ENCODE measurements around the gene CFAP20DC.
"Not testable (repeated sequence)": the region's sequence is repeated elsewhere in the genome, so short reads cannot be mapped to it uniquely, and the experiment has no call there.

The CFAP20DC gene

DNA sequence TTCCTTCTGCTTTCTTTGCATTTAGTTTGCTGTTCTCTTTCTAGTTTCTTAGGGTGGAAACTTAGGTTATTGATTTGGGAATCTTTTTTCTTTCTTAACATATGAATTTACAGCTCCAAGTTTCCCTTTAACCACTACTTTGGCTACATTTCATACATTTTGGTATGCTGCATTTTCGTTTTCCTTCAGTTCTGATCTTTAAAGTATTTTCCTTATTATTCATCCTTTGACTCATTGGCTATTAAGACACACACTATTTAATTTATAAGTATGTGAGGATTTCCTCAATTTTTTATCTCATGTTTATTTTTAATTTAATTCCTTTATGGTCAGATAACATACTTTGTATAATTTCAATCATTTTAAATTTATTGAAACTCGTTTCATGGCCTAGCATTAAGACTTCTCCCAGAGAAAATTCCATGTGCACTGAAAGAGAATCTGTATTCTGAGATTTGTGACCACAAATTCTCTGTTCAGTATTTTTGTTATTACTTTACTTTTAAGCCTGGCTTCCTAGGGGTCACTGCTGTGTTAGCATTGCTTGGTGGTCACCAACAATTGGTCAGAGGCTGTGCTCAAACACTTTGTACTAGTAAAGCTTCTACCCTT, 87.7 kb downstream of the CFAP20DC start:
- no peak for DNase-seq

DNA sequence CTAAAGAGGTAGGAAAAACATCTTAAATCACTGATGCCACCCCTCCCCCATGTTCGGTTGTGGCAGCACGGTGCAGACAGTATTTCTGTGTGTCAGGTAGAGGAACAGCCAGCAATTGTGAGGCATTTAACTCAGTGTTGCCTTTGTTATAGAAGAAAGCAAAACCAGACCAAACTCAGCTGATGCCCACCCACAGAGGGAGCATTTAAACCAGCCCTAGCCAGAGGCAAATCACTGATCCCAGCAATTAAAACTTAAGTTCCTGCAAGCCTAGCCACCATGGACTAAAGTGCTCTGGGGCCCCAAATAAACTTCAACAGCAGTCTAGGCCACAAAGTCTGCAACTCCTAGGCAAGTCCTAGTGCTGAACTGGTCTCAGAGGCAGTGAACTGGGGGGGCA, 94.5 kb downstream of the CFAP20DC start:
- DNase-seq, result no peak

DNA sequence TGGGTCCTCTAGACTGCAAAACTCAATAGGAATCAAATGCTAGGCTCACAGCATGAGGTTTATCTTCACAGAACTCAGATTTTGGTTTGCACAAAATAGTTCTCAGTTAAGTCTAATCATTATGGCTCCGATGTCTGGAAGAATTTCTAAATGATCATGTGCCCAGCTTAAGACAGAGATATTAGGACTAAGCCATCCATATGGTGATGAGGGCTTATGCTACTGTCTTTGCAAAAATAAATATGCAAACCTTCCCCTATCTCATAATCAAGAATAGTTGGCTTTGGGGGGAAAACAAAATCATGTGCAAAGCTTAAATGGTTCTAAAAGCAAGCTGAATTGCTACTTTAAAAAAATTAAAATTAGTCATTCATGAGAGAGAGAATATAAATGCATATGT, 96.5 kb downstream of the CFAP20DC start:
- DNase-seq, result no peak

DNA sequence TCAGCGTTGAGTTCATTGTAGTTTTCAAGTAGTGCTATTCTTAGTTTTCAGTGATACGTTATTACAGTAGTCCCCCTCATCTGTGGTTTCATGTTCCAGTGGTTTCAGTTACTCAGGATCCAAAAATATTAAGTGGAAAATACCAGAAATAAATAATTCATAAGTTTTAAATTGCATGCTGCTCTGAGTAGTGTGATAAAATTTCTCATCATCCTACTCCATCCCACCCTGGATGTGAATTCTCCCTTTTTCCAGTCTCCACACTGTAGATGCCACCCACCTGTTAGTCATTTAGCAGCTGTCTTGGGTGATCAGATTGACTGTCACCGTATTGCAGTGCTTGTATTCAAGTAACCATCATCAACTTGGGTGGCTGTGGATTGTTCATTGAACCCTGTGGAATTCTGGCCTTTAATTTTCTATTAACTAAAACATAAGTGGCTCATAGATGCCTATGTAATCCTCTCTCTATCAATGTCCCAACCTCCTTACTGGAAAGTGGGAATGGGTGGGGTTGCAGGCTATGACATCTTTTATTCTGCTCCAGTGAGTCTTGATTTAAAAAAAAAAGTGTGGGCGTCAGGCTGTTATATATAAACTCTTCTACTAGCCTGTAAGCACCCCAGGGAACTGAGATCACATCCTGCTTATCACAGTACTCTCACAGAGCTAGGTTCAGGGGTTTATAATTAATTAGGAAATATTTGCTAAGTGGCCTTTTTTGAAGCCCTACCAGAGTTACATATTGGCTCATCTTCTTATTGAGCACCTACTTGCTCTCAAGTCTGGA, 97.5 kb downstream of the CFAP20DC start:
- no peak for DNase-seq

DNA sequence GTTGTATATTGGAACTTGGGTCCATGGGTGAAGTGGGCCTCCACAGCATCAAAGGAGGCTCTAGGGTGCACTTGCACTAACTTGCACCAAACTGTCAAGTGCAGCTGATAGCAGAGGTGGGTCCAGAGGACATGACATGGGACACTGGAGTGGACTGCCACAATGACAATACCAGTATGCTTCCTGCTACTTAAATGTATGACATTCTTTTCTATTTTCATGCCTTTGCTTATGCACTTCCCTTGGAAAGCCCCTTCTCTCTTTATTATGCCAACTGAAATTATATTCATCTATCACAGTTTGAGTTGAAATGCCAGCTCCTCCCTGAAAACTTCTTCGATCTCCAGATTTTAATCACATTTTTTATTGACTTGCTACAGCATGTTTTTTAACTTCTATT, 101.8 kb downstream of the CFAP20DC start:
- DNase-seq, result no peak

DNA sequence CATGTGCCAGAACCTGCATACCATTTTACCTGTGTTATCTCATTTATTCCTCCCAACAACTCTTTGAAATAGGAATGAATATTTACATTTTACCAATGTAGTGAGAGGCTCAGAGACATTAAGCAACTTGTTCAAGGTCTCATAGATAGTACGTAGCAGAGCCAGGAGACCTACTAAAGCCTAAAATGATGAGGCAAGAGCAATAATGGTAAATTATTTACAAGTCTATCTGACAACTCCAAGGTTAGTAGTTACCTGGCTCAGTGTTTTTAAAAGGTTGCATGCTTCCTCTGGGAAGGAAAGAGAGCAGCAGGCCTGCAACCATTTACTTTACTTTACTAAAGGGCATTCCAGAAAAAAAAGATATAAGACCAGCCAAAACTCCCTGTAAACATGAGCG, 103.0 kb downstream of the CFAP20DC start:
- DNase-seq, result no peak

DNA sequence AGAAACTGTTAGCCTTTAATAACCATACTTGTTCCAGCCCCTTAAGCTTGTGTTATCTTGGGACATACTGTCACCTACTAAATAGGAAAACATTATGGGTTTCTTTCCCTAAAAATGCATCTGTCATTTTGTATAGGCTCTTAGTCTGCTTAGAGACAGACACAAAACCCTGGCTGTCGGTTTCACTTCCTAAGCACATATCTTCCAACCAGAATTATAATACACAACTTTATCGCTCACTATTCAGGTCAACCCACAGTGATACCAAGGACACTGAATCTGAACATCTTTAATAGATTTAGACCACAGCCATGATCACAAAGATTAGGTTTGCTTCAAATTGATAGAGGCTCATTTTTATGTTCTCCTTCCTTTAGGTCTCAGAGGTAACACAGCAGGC, 111.8 kb downstream of the CFAP20DC start:
- DNase-seq, result no peak

DNA sequence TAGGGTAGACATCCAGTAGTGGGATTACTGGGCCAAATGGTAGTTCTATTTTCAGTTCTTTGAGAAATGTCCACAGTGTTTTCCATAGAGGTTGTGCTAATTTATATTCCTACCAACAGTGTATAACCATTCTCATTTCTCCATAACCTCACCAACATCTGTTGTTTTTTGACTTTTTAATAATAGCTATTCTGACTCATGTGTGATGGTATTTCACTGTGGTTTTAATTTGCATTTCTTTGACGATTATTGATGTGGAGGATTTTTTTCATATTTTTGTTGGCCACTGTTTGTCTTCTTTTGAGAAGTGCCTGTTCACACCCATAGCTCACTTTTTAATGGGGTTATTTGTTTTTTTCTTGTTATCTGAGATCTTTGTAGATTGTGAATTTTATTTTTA, 125.2 kb downstream of the CFAP20DC start:
- DNase-seq, result no peak

DNA sequence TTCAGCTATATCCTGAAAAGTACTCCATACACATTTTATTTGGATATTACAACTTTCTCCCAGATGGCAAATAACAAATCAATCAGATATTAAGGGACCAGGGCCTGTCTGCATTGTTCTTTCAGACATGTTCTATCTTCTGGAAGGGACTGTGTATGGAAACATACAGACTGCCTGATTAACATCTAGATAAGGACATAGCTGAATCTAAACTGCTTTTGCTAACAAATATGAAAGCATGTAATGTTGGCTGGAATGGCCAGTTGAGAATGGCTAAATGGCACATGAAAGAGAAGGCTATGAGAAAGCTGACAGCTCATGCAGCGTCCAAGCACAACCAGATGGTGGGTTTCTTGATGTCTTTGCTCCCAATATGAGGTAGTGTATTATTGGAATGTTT, 149.4 kb downstream of the CFAP20DC start:
- no peak for DNase-seq

DNA sequence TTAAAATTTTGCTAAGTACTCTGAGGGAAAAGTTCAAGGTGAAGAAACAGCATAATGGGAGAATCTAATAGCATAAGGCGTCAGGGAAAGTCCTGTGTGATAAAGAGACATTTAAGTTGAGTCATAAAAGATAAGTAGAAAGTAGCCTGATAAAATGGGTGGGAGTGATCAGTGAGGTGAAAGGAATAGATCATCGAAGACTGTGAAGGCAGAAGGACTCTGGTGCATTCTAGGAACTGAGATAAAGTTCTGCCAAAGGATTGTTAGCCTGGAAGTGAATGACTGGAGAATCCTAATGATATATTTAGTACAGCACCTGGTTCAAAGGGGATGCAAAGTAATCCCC, 149.9 kb downstream of the CFAP20DC start:
- no peak for DNase-seq

DNA sequence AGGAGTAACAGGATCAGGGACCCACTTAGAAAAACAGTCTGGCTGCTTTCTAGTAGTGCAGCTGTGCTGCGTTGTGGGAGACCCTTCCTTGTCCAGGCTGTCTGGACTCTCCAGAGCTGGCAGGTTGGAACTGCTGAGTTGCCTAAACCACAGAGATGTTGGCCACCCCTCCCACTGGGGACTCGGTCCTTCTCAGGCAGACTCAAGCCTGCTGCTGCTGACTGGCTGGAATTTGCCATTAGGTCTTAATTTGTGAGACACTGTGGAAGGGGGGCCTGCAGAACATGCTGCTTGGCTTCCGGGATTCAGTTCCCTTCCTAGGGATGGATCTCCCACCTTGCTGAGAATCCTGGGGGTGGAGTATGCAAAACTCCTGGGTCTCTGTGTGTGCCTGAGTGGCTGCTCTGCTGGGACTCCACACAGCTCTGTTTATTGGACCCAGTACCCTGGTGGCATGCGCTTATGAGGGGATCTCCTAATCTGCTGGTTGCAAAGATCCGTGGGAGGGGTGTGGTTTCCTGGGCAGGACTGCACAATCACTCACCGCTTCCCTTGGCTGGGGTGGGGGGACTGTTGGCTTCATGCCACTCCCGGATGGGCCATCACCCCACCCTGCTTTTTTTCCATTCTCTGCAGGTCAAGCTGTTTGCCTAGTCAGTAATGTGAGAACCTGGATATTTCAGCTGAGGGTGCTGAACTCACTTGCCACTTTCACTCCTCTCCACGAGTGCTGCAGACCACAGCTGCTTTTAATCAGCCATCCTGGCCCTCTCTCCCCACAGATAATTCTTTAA, 150.5 kb downstream of the CFAP20DC start:
- no peak for DNase-seq

DNA sequence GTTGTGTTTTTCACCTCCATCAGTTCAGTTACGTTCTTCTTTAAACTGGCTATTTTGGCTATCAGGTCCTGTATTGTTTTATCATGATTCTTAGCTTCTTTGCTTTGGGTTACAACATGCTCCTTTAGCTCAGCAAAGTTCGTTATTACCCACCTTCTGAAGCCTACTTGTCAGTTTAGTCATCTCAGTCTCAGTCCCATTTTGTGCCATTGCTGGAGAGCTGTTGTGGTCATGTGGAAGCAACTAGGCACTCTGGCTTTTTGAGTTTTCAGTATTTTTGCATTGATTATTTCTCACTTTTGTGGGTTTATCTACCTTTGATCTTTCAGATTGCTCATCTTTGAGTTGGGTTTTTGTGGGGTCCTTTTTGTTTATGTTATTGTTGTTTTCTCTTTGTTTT, 151.3 kb downstream of the CFAP20DC start:
- no peak for DNase-seq

DNA sequence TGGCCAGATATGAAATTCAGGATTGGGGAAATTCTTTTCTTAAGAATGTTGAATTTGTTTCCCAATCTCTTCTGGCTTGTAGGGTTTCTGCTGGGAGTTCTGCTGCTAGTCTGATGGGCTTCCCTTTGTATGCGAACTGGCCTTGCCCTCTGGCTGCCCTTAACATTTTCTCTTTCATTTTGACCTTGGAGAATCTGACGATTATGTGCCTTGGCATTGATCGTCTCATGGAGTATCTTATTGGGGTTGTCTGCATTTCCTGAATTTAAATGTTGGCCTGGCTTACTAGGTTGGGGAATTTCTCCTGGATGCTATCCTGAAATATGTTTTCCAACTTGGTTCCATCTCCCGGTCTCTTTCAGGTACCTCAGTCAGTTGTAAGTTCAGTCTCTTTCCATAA, 152.2 kb downstream of the CFAP20DC start:
- DNase-seq, result no peak

DNA sequence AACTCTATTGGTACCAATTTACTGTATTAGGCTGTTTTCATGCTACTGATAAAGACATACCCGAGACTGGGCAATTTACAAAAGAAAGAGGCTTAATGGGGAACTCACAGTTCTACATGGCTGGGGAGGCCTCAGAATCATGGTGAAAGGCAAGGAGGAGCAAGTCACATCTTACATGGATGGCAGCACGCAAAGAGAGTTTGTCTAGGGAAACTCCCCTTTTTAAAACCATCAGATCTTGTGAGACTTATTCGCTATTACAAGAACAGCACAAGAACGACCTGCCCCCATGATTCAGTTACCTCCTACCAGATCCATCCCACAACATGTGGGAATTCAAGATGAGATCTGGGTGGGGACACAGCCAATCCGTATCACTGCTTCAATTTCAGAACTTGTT, 154.1 kb downstream of the CFAP20DC start:
- DNase-seq, result not testable (repeated sequence)

DNA sequence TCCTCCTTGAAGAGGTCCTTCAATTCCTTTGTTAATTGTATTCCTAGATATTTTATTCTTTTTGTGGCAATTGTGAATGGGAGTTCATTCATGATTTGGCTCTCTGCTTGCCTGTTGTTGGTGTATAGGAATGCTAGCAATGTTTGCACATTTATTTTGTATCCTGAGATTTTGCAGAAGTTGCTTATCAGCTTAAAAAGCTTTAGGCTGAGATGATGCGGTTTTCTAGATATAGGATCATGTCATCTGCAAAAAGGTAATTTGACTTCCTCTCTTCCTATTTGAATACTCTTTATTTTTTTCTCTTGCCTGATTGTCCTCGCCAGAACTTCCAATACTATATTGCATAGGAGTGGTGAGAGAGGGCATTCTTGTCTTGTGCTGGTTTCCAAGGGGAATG, 157.3 kb downstream of the CFAP20DC start:
- not testable (repeated sequence) for DNase-seq

DNA sequence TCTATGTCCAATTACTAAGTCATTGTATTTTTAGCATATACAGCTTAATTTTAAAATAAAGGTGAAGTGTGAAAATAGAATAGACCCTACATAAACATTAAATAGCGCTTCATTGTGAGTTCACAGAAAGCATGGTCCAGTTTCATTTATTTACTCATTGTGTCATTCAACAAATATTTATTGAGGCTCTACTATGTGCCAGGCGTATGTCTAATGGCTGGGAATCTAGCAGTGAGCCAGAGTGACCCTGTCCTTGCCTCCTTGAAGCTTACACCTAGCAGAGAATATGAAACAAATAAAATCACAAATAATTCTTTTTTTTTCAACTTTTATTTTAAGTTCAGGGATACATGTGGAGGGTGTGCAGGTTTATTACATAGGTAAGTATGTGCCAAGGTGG, 161.7 kb downstream of the CFAP20DC start:
- DNase-seq, result no peak

DNA sequence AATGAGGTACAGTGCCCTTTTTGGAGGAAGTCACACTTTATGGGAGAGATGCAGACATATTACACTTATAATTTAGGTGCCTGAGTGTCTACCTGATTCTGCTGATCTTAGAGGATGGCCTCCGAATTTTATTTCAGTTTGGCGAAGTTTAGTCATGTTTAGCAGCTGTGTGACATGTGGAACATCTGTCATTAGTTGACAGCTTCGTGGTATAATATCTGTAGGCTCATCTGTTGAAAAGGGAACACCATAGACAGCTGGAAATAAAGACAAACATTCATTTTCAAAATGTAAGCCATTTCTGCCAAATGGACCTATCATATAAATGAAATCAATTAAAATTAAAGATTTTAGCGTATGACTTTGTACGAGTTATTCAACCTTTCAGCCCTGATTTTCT, 165.4 kb downstream of the CFAP20DC start:
- no peak for DNase-seq

DNA sequence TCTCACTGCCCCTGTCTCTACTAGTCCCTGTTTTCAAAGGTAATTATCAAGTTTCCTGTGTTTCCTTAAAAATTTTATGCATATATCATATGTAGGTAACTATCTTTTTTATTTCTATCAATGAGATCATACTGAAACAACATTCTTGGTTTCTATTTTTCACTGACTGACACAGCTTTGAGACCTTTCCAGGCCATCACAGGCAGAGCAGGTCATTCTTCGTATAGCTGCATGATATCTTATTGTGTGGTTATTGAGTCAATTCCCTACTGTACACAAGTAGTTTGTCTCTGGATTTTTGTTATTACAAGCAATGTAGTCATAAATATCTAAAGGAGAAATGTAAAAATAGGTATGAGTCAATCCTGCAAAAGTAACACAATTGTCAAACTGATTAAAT, 169.6 kb downstream of the CFAP20DC start:
- DNase-seq, result no peak

DNA sequence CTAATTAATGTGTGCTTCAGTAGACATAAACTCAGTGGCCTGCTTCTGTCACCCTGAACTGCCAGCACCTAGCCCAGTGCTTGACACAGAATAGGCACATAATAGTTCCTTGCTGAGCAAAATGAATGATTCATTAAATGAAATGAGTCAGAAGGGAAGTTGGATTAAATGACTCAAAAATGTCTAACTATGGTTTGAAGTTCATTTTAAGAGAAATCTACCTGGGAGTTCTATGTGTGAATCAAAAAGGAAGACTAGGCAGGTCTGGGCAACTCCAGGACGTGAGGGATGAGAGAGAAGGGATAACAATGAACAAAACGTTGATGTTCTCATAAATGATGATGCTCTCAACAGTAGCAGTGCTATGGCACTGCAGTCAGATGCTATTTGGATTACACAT, 175.0 kb downstream of the CFAP20DC start:
- no peak for DNase-seq

DNA sequence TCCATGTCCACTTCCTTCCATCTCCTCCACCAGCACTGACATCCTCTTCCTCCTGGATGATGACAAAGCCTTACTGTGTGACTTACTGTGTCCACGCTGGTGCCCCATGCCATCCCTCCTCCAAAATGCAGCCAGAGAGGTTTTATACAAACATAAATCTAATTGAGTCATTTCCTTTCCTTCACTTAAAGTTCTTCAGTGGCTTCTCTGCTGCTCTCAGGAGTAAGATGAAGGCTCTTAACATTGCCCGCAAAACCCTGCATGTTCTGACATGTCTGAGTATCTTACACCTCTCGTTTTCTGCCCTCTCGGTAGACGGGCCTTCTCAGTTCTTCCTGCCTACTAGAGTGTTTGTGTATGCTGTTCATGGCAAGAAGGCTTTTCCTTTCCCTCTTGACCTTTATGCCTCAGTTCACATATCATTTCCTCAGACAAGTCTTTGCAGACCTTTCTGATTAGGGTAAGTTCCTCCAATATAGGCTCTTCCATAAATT, 175.5 kb downstream of the CFAP20DC start:
- DNase-seq, result no peak

DNA sequence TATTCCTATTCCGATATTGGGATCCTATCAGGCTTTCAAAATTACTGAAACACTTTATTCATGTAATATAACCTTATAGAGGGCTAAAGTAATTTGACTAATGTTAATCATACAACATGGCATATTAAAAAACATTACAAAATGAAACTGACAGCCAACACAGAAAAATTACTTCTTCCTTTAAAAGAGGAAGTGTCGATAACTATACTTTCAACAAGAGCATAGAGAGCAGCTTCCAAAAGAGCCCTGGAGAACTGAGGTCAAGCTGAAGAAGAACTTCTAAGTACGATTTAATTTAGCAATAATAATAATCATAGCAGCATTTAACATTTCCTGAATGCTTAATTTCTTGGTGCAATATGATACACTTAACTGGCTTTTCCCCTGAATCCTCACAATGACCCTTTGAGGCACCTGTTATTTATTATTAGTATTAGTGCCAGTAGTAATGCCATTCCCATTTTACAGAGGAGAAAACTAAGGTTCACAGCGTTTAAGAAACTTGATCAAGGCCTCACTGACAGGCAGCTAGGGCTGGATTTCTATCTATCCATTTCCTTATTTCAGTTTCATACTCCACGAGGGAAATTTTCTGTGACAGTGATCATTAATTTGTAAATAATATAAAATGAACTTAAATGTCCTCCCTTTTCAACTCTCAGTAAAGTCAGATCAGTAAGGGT, 181.6 kb downstream of the CFAP20DC start:
- peak; percentile 34 to 42 for DNase-seq

DNA sequence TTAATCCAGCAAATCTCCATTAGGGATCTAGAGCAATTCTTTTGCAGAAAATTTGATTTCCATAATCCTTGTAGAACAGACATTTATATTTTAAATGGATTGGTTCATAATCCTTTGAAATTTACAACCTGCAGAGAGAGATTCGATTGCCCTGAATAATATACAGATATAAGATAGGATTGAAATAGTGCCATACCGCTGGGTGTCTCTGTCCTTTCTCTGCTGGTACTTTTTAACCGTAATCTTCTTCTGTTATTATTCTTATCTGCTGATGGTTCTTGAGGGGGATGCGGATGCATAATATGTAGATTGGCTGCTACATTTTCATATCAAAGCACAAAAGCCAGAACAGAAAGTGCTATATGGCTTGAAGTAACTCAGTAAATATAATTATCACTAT, 182.2 kb downstream of the CFAP20DC start:
- no peak for DNase-seq

DNA sequence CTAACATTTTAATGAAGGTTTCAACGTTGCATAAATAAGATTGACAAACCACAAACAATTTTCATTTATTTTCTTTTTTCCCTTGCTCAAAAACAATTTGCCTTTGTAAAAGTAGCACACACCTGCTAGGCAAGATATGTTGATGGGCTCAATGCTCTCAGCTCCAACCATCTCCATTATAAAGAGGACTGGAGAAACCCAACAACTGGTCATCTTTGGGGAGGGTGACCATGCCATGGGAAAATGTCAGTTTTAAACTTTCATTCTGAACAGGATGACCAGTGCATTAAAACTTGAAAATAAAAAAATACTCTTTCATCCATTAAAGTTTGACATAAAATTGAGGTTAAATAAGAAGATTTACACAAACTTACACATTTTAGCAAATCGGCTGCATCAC, 183.7 kb downstream of the CFAP20DC start:
- DNase-seq, result no peak

All from AML-193 (cell line).